Embryonic facial prominence (tissue), 1 donor: ENCODE data around the gene USE1.

Experiments used
- DNase-seq: peaks from one replicate; pipeline ENCODE4 v3.0.0-alpha.2; 2016; ENCODE audit errors: extremely low spot score

The USE1 gene

GRCh38 chr19:17205237-17206140, 9.7 kb upstream of the USE1 start:
- no peak for DNase-seq

GRCh38 chr19:17206736-17207581, 8.2 kb upstream of the USE1 start:
- no peak for DNase-seq

GRCh38 chr19:17209126-17210036, 5.8 kb upstream of the USE1 start:
- DNase-seq = no peak

GRCh38 chr19:17210296-17210695, 4.9 kb upstream of the USE1 start:
- no peak for DNase-seq

GRCh38 chr19:17211547-17212446, 3.4 kb upstream of the USE1 start:
- no peak for DNase-seq

- no peak for DNase-seq
These were observed 1.8 kb upstream of the USE1 start for GRCh38 chr19:17213334-17213733.

- DNase-seq = no peak
These were observed 540 bp upstream of the USE1 start for GRCh38 chr19:17214508-17215126.

- no peak for DNase-seq
These were observed 1.0 kb downstream of the USE1 start for GRCh38 chr19:17216058-17216670.

GRCh38 chr19:17219286-17219685, 4.1 kb downstream of the USE1 start:
- no peak for DNase-seq

GRCh38 chr19:17220207-17220758, 5.1 kb downstream of the USE1 start:
- no peak for DNase-seq

- no peak for DNase-seq
These were observed 9.9 kb downstream of the USE1 start for GRCh38 chr19:17225053-17225452.

- DNase-seq = peak; percentile 92
These were observed 11.1 kb downstream of the USE1 start, which contains the start of gene OCEL1 for GRCh38 chr19:17226002-17226933. OCEL1 (plus strand) TSS chr19:17226226; CDS start chr19:17226248, 22 bp downstream.

- no peak for DNase-seq
These were observed 12.7 kb downstream of the USE1 start for GRCh38 chr19:17227798-17228367.

GRCh38 chr19:17229890-17230289, 14.7 kb downstream of the USE1 start:
- no peak for DNase-seq

- DNase-seq = no peak
These were observed 17.1 kb downstream of the USE1 start for GRCh38 chr19:17232258-17232657.

- peak; percentile 5 for DNase-seq
These were observed 19.7 kb downstream of the USE1 start for GRCh38 chr19:17234911-17235299.

- DNase-seq = peak; percentile 6
These were observed 20.3 kb downstream of the USE1 start for GRCh38 chr19:17235300-17235970.
